ENCODE results near the gene CCL4. TPM values are rescaled to one million over a fixed set of nuclear protein-coding genes. Genes with fewer than 3 reads are reported as not detected.

CCL4 gene
- polyA plus RNA-seq, 1 donor from 2014 or later: not detected

DNA sequence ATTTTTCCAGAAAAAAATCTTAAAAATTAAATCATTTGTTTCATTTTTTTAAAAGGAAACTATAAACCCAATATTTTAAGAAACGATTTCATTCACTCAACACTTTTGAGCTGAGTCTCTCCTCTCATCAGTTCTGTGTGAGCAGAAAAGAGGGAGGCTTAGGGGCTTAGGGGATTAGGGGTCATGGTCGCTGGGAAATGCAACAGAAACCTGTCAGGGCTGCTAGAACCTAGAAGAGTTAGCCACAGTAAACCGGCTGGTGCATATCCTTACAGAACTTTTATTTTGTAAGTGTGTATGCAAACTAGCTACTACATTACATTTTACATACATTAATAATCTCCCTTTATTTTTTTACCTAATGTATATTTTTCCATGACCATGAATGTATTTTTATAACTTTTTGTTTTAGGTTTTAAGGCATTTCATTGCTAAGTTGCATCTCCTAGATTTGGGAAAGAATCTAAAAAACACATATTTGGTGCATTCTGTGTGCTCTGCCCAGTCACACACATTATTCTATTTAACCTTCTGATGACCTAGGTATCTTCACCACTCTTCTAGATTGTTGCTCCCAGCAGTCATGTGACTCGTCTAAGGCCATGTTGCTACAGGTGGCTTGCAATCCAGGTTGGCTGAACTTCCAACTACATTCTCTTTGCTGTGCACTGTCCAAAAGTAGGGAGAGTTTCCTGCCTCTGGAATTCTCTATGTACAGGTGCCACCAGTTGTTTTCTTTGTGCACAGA, 48.4 kb downstream of the CCL4 start:
- Histone ChIP-seq H3F3A (ENCODE audit: insufficient read depth, low read length, poor library complexity, severe bottlenecking) (no peaks in the 10 kb centered on the region), H3K36me3 (ENCODE audit: insufficient read depth, low read length) (no peaks in the 10 kb centered on the region), H4K20me1 (ENCODE audit: insufficient read depth) (no peaks in the 10 kb centered on the region), H3K4me2 (ENCODE audit: low read length) (no peak overlapping the region), H3K9ac (ENCODE audit: low read length) (no peak overlapping the region), H3K9me3 (ENCODE audit: low read length) (no peaks in the 10 kb centered on the region), H3K27me3 (ENCODE audit: insufficient read depth, low read depth, low read length) (no peaks in the 10 kb centered on the region), H3K27ac (ENCODE audit: low read length) (no peak overlapping the region), H3K79me2 (replicated peaks; ENCODE audit: insufficient read depth, low read length) (no peaks in the 10 kb centered on the region), H3K4me3 (ENCODE audit: low read length) (no peak overlapping the region), H2AFZ (ENCODE audit: low read depth, low read length) (no peak overlapping the region), H3K9me2 (ENCODE audit: insufficient read depth, low read length) (no peaks in the 10 kb centered on the region)
- no peak for TF ChIP-seq POLR2AphosphoS5 (IDR thresholded peaks at IDR 0.05)
- no peak for TF ChIP-seq EP300 (conservative IDR thresholded peaks at IDR 0.05; ENCODE audit: poor library complexity, severe bottlenecking)
- TF ChIP-seq SMC3 (conservative IDR thresholded peaks at IDR 0.05; ENCODE audit: poor library complexity): no peak

DNA sequence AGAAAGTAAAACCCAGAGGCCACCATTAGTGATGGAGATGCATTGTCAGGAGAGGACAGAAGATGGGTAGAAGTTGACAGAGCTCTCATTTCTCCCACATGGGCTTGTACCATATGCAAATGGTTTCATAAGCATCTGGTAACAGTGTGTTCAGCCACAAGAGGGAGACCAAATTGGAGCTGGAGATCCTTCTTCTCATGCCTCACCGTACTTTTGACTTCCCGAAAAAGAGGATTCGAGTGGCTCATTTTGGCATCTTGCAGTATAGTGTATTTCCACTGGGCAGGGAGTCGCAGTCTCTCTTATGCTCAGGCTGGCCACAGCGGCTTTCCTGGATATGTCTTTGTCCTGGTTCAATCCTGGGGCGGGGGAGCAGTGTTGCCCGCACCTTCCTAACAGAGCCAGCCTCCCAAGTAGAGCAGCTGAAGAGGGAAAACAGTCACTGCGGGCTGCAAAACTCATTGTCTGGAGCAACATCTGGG, 49.1 kb downstream of the CCL4 start:
- no peak overlapping the region for H2AFZ ChIP-seq (ENCODE audit: low read depth, low read length)
- H3K79me2 ChIP-seq (replicated peaks; ENCODE audit: insufficient read depth, low read length): no peaks in the 10 kb centered on the region
- no peaks in the 10 kb centered on the region for H3K9me3 ChIP-seq (ENCODE audit: low read length)
- TF ChIP-seq SMC3 (conservative IDR thresholded peaks at IDR 0.05; ENCODE audit: poor library complexity): no peak
- no peak for TF ChIP-seq POLR2AphosphoS5 (IDR thresholded peaks at IDR 0.05)
- no peak for TF ChIP-seq EZH2 (IDR thresholded peaks at IDR 0.05; ENCODE audit: borderline replicate concordance, insufficient read depth, low read length, poor library complexity, severe bottlenecking)
- no peak for TF ChIP-seq MXI1 (conservative IDR thresholded peaks at IDR 0.05; ENCODE audit: poor library complexity, severe bottlenecking)
- TF ChIP-seq TAF1 (IDR thresholded peaks at IDR 0.05; ENCODE audit: low read depth): no peak
- TF ChIP-seq, protein P1, sequence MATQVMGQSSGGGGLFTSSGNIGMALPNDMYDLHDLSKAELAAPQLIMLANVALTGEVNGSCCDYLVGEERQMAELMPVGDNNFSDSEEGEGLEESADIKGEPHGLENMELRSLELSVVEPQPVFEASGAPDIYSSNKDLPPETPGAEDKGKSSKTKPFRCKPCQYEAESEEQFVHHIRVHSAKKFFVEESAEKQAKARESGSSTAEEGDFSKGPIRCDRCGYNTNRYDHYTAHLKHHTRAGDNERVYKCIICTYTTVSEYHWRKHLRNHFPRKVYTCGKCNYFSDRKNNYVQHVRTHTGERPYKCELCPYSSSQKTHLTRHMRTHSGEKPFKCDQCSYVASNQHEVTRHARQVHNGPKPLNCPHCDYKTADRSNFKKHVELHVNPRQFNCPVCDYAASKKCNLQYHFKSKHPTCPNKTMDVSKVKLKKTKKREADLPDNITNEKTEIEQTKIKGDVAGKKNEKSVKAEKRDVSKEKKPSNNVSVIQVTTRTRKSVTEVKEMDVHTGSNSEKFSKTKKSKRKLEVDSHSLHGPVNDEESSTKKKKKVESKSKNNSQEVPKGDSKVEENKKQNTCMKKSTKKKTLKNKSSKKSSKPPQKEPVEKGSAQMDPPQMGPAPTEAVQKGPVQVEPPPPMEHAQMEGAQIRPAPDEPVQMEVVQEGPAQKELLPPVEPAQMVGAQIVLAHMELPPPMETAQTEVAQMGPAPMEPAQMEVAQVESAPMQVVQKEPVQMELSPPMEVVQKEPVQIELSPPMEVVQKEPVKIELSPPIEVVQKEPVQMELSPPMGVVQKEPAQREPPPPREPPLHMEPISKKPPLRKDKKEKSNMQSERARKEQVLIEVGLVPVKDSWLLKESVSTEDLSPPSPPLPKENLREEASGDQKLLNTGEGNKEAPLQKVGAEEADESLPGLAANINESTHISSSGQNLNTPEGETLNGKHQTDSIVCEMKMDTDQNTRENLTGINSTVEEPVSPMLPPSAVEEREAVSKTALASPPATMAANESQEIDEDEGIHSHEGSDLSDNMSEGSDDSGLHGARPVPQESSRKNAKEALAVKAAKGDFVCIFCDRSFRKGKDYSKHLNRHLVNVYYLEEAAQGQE (IDR thresholded peaks at IDR 0.05; ENCODE audit: borderline replicate concordance): no peak
- no peak for TF ChIP-seq RAD21 (conservative IDR thresholded peaks at IDR 0.05)
- TF ChIP-seq EP300 (conservative IDR thresholded peaks at IDR 0.05; ENCODE audit: poor library complexity, severe bottlenecking): no peak
- TF ChIP-seq, protein P2, sequence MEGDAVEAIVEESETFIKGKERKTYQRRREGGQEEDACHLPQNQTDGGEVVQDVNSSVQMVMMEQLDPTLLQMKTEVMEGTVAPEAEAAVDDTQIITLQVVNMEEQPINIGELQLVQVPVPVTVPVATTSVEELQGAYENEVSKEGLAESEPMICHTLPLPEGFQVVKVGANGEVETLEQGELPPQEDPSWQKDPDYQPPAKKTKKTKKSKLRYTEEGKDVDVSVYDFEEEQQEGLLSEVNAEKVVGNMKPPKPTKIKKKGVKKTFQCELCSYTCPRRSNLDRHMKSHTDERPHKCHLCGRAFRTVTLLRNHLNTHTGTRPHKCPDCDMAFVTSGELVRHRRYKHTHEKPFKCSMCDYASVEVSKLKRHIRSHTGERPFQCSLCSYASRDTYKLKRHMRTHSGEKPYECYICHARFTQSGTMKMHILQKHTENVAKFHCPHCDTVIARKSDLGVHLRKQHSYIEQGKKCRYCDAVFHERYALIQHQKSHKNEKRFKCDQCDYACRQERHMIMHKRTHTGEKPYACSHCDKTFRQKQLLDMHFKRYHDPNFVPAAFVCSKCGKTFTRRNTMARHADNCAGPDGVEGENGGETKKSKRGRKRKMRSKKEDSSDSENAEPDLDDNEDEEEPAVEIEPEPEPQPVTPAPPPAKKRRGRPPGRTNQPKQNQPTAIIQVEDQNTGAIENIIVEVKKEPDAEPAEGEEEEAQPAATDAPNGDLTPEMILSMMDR (IDR thresholded peaks at IDR 0.05; ENCODE audit: poor library complexity, severe bottlenecking): no peak
- H3K4me2 ChIP-seq (ENCODE audit: low read length): no peak overlapping the region
- no peaks in the 10 kb centered on the region for H3K9me2 ChIP-seq (ENCODE audit: insufficient read depth, low read length)
- no peaks in the 10 kb centered on the region for H3K36me3 ChIP-seq (ENCODE audit: insufficient read depth, low read length)
- no peaks in the 10 kb centered on the region for H4K20me1 ChIP-seq (ENCODE audit: insufficient read depth)
- no peak overlapping the region for H3K4me3 ChIP-seq (ENCODE audit: low read length)
- H3K27me3 ChIP-seq (ENCODE audit: insufficient read depth, low read depth, low read length): no peaks in the 10 kb centered on the region
- no peak overlapping the region for H3K27ac ChIP-seq (ENCODE audit: low read length)
- no peaks in the 10 kb centered on the region for H3F3A ChIP-seq (ENCODE audit: insufficient read depth, low read length, poor library complexity, severe bottlenecking)
- no peak overlapping the region for H3K9ac ChIP-seq (ENCODE audit: low read length)

All from neural cell (in vitro differentiated cells).